GM23338 (cell line): ENCODE results near the gene POP4. TPM values are rescaled to one million over a fixed set of nuclear protein-coding genes. Genes with fewer than 3 reads are reported as not detected.

Experiments used
- ATAC-seq: fragments of 200-7000 bp; cut with Tn5 transposase; 3 replicates; pipeline ENCODE4 v1.9.1; 2020
- DNase-seq: peaks from one replicate; pipeline ENCODE4 v3.0.0-alpha.2; 2015; ENCODE audit warnings: low spot score
- H2AFZ ChIP-seq: fragments of 200-600 bp; sonication (generic); 2 replicates; pipeline ENCODE4 v1.8.0; 2016; ENCODE audit warnings: antibody characterized with exemption, mild to moderate bottlenecking, moderate library complexity
- H3F3A ChIP-seq: fragments of 200-600 bp; sonication (generic); replicated peaks from 2 replicates; pipeline ENCODE4 v1.8.0; 2017; ENCODE audit warnings: antibody characterized with exemption, mixed run types, low read depth
- H3K27ac ChIP-seq: fragments of 200-600 bp; sonication (generic); 2 replicates; pipeline ENCODE4 v1.6.1; 2016; ENCODE audit warnings: low read depth
- H3K27me3 ChIP-seq: fragments of 200-600 bp; sonication (generic); 2 replicates; pipeline ENCODE4 v1.8.0; 2016; ENCODE audit warnings: mild to moderate bottlenecking, mixed run types, moderate library complexity; ENCODE audit not compliant: insufficient read depth
- H3K36me3 ChIP-seq: fragments of 200-600 bp; sonication (generic); 2 replicates; pipeline ENCODE4 v1.8.0; 2016; ENCODE audit warnings: mild to moderate bottlenecking; ENCODE audit not compliant: insufficient read depth
- H3K4me1 ChIP-seq: fragments of 200-600 bp; sonication (generic); 2 replicates; pipeline ENCODE4 v1.8.0; 2016; ENCODE audit warnings: mild to moderate bottlenecking, moderate library complexity; ENCODE audit not compliant: insufficient read depth
- H3K4me2 ChIP-seq: fragments of 200-600 bp; sonication (generic); 2 replicates; pipeline ENCODE4 v1.7.1; 2017; ENCODE audit warnings: mixed run types
- H3K4me3 ChIP-seq: fragments of 200-600 bp; sonication (generic); 2 replicates; pipeline ENCODE4 v1.6.1; 2016; ENCODE audit warnings: mixed run types
- H3K79me2 ChIP-seq: fragments of 200-600 bp; sonication (generic); replicated peaks from 2 replicates; pipeline ENCODE4 v1.8.0; 2017; ENCODE audit warnings: mild to moderate bottlenecking; ENCODE audit not compliant: insufficient read depth
- H3K9me2 ChIP-seq: fragments of 200-600 bp; sonication (generic); 2 replicates; pipeline ENCODE4 v1.8.0; 2017; ENCODE audit not compliant: insufficient read depth
- H4K20me1 ChIP-seq: fragments of 200-600 bp; sonication (generic); replicated peaks from 2 replicates; pipeline ENCODE4 v1.8.0; 2017; ENCODE audit warnings: mild to moderate bottlenecking; ENCODE audit not compliant: insufficient read depth
- H3K27ac Mint-ChIP-seq: 2 replicates; pipeline ENCODE4 v1.8.0; 2020; ENCODE audit warnings: inconsistent platforms, mild to moderate bottlenecking, moderate library complexity, mixed read lengths
- H3K27me3 Mint-ChIP-seq: 3 replicates; pipeline ENCODE4 v1.8.0; 2022; ENCODE audit warnings: low read depth, mild to moderate bottlenecking, moderate library complexity, mixed read lengths, inconsistent platforms; ENCODE audit not compliant: insufficient read depth, poor library complexity
- H3K36me3 Mint-ChIP-seq: 3 replicates; pipeline ENCODE4 v1.8.0; 2021; ENCODE audit warnings: low read depth, mild to moderate bottlenecking, inconsistent platforms, moderate library complexity, mixed read lengths
- H3K4me1 Mint-ChIP-seq: 3 replicates; pipeline ENCODE4 v1.8.0; 2020; ENCODE audit warnings: mild to moderate bottlenecking, inconsistent platforms, mixed read lengths
- H3K4me3 Mint-ChIP-seq: 3 replicates; pipeline ENCODE4 v1.8.0; 2021; ENCODE audit warnings: moderate library complexity, mild to moderate bottlenecking, inconsistent platforms, mixed read lengths
- H3K9me3 Mint-ChIP-seq: 3 replicates; pipeline ENCODE4 v1.8.0; 2020; ENCODE audit warnings: moderate library complexity, mild to moderate bottlenecking, inconsistent platforms, mixed read lengths
- CREB1 ChIP-seq: fragments of 250-450 bp; sonication (Bioruptor Pico); IDR thresholded peaks from 2 replicates; pipeline ENCODE4 v1.5.0; 2020; ENCODE audit warnings: low read depth, mild to moderate bottlenecking, moderate library complexity
- EZH2 ChIP-seq: fragments of 200-600 bp; sonication (generic); IDR thresholded peaks from one replicate; pipeline ENCODE4 v1.8.0; 2017; ENCODE audit warnings: antibody characterized with exemption, mild to moderate bottlenecking, low read depth; ENCODE audit not compliant: unreplicated experiment
- EZH2phosphoT487 ChIP-seq: fragments of 200-600 bp; sonication (generic); IDR thresholded peaks from one replicate; pipeline ENCODE4 v1.8.1; 2018; ENCODE audit warnings: antibody characterized with exemption; ENCODE audit not compliant: unreplicated experiment
- NANOG ChIP-seq: IDR thresholded peaks from 2 replicates; pipeline ENCODE4 v1.6.1; 2016; ENCODE audit warnings: antibody characterized with exemption, borderline replicate concordance
- POLR2AphosphoS5 ChIP-seq: IDR thresholded peaks from 2 replicates; pipeline ENCODE4 v1.6.1; 2016; ENCODE audit warnings: antibody characterized with exemption, low read depth
- STAT1 ChIP-seq: IDR thresholded peaks from one replicate; pipeline ENCODE4 v1.6.1; 2016; ENCODE audit warnings: antibody characterized with exemption; ENCODE audit not compliant: unreplicated experiment
- ZNF114 ChIP-seq: fragments of 250-450 bp; sonication (Bioruptor Pico); IDR thresholded peaks from 2 replicates; pipeline ENCODE4 v1.5.0; 2020; ENCODE audit warnings: mild to moderate bottlenecking, moderate library complexity
- ZNF331 ChIP-seq: fragments of 250-450 bp; sonication (Bioruptor Pico); IDR thresholded peaks from 2 replicates; pipeline ENCODE4 v1.5.0; 2020; ENCODE audit warnings: low read depth, mild to moderate bottlenecking, moderate library complexity
- ZNF462 ChIP-seq: fragments of 250-450 bp; sonication (Bioruptor Pico); IDR thresholded peaks from 2 replicates; pipeline ENCODE4 v1.5.0; 2020; ENCODE audit warnings: mild to moderate bottlenecking, moderate library complexity
- polyA plus RNA-seq: library from polyadenylated mRNA; unstranded; fragments of >200 nt; fragmentation: Nextera tagmentation; extraction: Ambion mirVana; gene quantifications from 2 replicates; pipeline ENCODE4 v1.2.1, GENCODE V29; 2016
- total RNA-seq: library from RNA; depleted of rRNA; stranded (reverse); fragments of >200 nt; shearing (Covaris generic); gene quantifications from 2 replicates; pipeline ENCODE4 v1.2.3, GENCODE V29; 2014
- TF ChIP-seq, protein P1 (sequence below): IDR thresholded peaks from 2 replicates; pipeline ENCODE4 v1.6.1; 2016; ENCODE audit warnings: antibody characterized with exemption

The POP4 gene
- total and polyA plus RNA-seq, 2 experiments from 2014 or later, result 37.2 to 58.3 TPM

DNA sequence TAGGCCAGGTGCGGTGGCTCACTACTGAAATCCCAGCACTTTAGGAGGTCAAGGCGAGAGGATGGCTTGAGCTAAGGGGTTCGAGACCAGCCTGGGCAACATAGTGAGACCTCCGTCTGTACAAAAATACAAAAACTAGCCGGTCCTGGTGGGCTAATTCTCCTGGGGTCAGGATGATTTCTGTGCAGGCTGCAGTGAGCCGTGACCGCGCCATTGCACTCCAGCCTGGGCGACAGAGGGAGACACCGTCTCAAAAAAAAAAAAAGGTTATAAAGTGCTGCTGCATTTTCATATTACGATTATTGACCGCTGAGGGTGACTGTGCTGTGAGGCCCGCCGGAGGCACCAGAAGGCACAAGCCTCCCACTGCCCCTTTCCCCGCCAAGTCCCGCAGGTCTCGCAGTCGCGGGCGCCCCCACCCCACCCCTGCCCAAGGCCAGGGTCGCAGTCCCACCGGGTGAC is 58.7 kb downstream of the POP4 start:
- H3K4me2 ChIP-seq, result peak overlapping the region; percentile 89
- H3K36me3 ChIP-seq, result no peaks in the 10 kb centered on the region
- no peak overlapping the region for H3K27ac ChIP-seq
- Mint-ChIP-seq H3K4me3 (peak overlapping the region; percentile 69), H3K36me3 (no peaks in the 10 kb centered on the region), H3K27me3 (peaks cover 11% of the 10 kb centered on the region), H3K4me1 (peaks cover 34% of the 10 kb centered on the region), H3K27ac (no peak overlapping the region), H3K9me3 (no peaks in the 10 kb centered on the region)
- no peaks in the 10 kb centered on the region for H3K27me3 ChIP-seq
- H3K4me3 ChIP-seq, result peak overlapping the region; percentile 88
- peaks cover 10% of the 10 kb centered on the region for H3K4me1 ChIP-seq
- no peak overlapping the region for H2AFZ ChIP-seq
- no peaks in the 10 kb centered on the region; the same call in 1 of the 2 replicates for H4K20me1 ChIP-seq
- ATAC-seq (peak; percentile 6), DNase-seq (no peak)
- TF ChIP-seq EZH2 (no peak), ZNF331 (CRISPR knock-in tag) (no peak), ZNF114 (CRISPR knock-in tag) (no peak), NANOG (no peak), POLR2AphosphoS5 (no peak), ZNF462 (no peak), CREB1 (CRISPR knock-in tag) (no peak), STAT1 (no peak), EZH2phosphoT487 (no peak)
- TF ChIP-seq, protein P1, sequence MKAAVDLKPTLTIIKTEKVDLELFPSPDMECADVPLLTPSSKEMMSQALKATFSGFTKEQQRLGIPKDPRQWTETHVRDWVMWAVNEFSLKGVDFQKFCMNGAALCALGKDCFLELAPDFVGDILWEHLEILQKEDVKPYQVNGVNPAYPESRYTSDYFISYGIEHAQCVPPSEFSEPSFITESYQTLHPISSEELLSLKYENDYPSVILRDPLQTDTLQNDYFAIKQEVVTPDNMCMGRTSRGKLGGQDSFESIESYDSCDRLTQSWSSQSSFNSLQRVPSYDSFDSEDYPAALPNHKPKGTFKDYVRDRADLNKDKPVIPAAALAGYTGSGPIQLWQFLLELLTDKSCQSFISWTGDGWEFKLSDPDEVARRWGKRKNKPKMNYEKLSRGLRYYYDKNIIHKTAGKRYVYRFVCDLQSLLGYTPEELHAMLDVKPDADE, result no peak
- 0 out of 2 replicates have a peak, but pooled peaks cover 7% of the 10 kb centered on the region for H3F3A ChIP-seq
- no peaks in the 10 kb centered on the region for H3K9me2 ChIP-seq
- H3K79me2 ChIP-seq, result peaks cover 23% of the 10 kb centered on the region
